ENCODE data around the gene RPRD1A. TPM values are rescaled to one million over a fixed set of nuclear protein-coding genes. Genes with fewer than 3 reads are reported as not detected.

Gene RPRD1A
- total RNA-seq, 1 donor from 2014 or later: 62.6 TPM

GRCh38 chr18:35953688-35954087, 113.7 kb downstream of the RPRD1A start:
- Histone ChIP-seq H3K36me3 (ENCODE audit: insufficient read depth, low read length) (no peaks in the 10 kb centered on the region), H3K27me3 (ENCODE audit: insufficient read depth, low read length) (no peaks in the 10 kb centered on the region), H3K9ac (ENCODE audit: low read length) (no peak overlapping the region), H3K9me3 (ENCODE audit: insufficient read depth, low read depth, low read length) (no peaks in the 10 kb centered on the region), H4K20me1 (ENCODE audit: insufficient read depth, low read length) (no peaks in the 10 kb centered on the region), H3K4me1 (ENCODE audit: insufficient read depth, low read length) (peaks cover 2% of the 10 kb centered on the region), H2AFZ (ENCODE audit: low read depth, low read length) (no peak overlapping the region), H3K4me3 (ENCODE audit: insufficient read depth, low read depth, low read length) (no peak overlapping the region), H3K79me2 (ENCODE audit: insufficient read depth, low read length) (no peaks in the 10 kb centered on the region), H3K27ac (ENCODE audit: low read depth, low read length) (no peak overlapping the region), H3K4me2 (ENCODE audit: low read length) (no peak overlapping the region)
- FAIRE-seq (no peak), DNase-seq (ENCODE audit: low read depth) (no peak)
- no peaks in the 10 kb centered on the region for H3K4me1 Mint-ChIP-seq (ENCODE audit: low read depth, unreplicated experiment)
- no peak overlapping the region for H3K4me3 Mint-ChIP-seq (ENCODE audit: unreplicated experiment)
- H3K27ac Mint-ChIP-seq (ENCODE audit: unreplicated experiment): no peak overlapping the region
- no peak for TF ChIP-seq CTCF (IDR thresholded peaks at IDR 0.05; ENCODE audit: insufficient read depth, low read depth, low read length)
- TF ChIP-seq EZH2 (IDR thresholded peaks at IDR 0.05; ENCODE audit: insufficient read depth, low read length): no peak
- peaks cover 9% of the 10 kb centered on the region for H3K27me3 Mint-ChIP-seq (ENCODE audit: low read depth, unreplicated experiment)
- no peaks in the 10 kb centered on the region for H3K36me3 Mint-ChIP-seq (ENCODE audit: low read depth, unreplicated experiment)
- H3K9me3 Mint-ChIP-seq (ENCODE audit: unreplicated experiment): peaks cover 2% of the 10 kb centered on the region

GRCh38 chr18:35950628-35950982, 116.8 kb downstream of the RPRD1A start:
- H3K9me3 Mint-ChIP-seq (ENCODE audit: unreplicated experiment): peaks cover 2% of the 10 kb centered on the region
- FAIRE-seq: no peak
- no peak for TF ChIP-seq CTCF (IDR thresholded peaks at IDR 0.05; ENCODE audit: insufficient read depth, low read depth, low read length)
- no peak for TF ChIP-seq EZH2 (IDR thresholded peaks at IDR 0.05; ENCODE audit: insufficient read depth, low read length)
- Histone ChIP-seq H3K27me3 (ENCODE audit: insufficient read depth, low read length) (no peaks in the 10 kb centered on the region), H2AFZ (ENCODE audit: low read depth, low read length) (no peak overlapping the region), H4K20me1 (ENCODE audit: insufficient read depth, low read length) (no peaks in the 10 kb centered on the region), H3K9me3 (ENCODE audit: insufficient read depth, low read depth, low read length) (no peaks in the 10 kb centered on the region), H3K4me3 (ENCODE audit: insufficient read depth, low read depth, low read length) (peak overlapping the region; percentile 70), H3K36me3 (ENCODE audit: insufficient read depth, low read length) (no peaks in the 10 kb centered on the region), H3K4me1 (ENCODE audit: insufficient read depth, low read length) (peaks cover 2% of the 10 kb centered on the region), H3K79me2 (ENCODE audit: insufficient read depth, low read length) (no peaks in the 10 kb centered on the region), H3K4me2 (ENCODE audit: low read length) (peak overlapping the region; percentile 99), H3K9ac (ENCODE audit: low read length) (no peak overlapping the region), H3K27ac (ENCODE audit: low read depth, low read length) (no peak overlapping the region)
- no peaks in the 10 kb centered on the region for H3K4me1 Mint-ChIP-seq (ENCODE audit: low read depth, unreplicated experiment)
- no peak overlapping the region for H3K27ac Mint-ChIP-seq (ENCODE audit: unreplicated experiment)
- no peaks in the 10 kb centered on the region for H3K36me3 Mint-ChIP-seq (ENCODE audit: low read depth, unreplicated experiment)
- peak overlapping the region; percentile 90 for H3K4me3 Mint-ChIP-seq (ENCODE audit: unreplicated experiment)
- no peak for DNase-seq (ENCODE audit: low read depth)
- peaks cover 9% of the 10 kb centered on the region for H3K27me3 Mint-ChIP-seq (ENCODE audit: low read depth, unreplicated experiment)

GRCh38 chr18:35949903-35950627, 117.3 kb downstream of the RPRD1A start:
- TF ChIP-seq CTCF (IDR thresholded peaks at IDR 0.05; ENCODE audit: insufficient read depth, low read depth, low read length): peak; percentile 77
- TF ChIP-seq EZH2 (IDR thresholded peaks at IDR 0.05; ENCODE audit: insufficient read depth, low read length): no peak
- H3K27ac Mint-ChIP-seq (ENCODE audit: unreplicated experiment): no peak overlapping the region
- DNase-seq (ENCODE audit: low read depth) (peak; percentile 51), FAIRE-seq (no peak)
- Histone ChIP-seq H2AFZ (ENCODE audit: low read depth, low read length) (peak overlapping the region; percentile 98), H3K4me2 (ENCODE audit: low read length) (peak overlapping the region; percentile 99), H3K27ac (ENCODE audit: low read depth, low read length) (no peak overlapping the region), H3K9me3 (ENCODE audit: insufficient read depth, low read depth, low read length) (no peaks in the 10 kb centered on the region), H4K20me1 (ENCODE audit: insufficient read depth, low read length) (no peaks in the 10 kb centered on the region), H3K9ac (ENCODE audit: low read length) (peak overlapping the region; percentile 72), H3K4me1 (ENCODE audit: insufficient read depth, low read length) (peaks cover 2% of the 10 kb centered on the region), H3K36me3 (ENCODE audit: insufficient read depth, low read length) (no peaks in the 10 kb centered on the region), H3K27me3 (ENCODE audit: insufficient read depth, low read length) (no peaks in the 10 kb centered on the region), H3K79me2 (ENCODE audit: insufficient read depth, low read length) (no peaks in the 10 kb centered on the region), H3K4me3 (ENCODE audit: insufficient read depth, low read depth, low read length) (peak overlapping the region; percentile 70)
- peak overlapping the region; percentile 90 for H3K4me3 Mint-ChIP-seq (ENCODE audit: unreplicated experiment)
- no peaks in the 10 kb centered on the region for H3K36me3 Mint-ChIP-seq (ENCODE audit: low read depth, unreplicated experiment)
- H3K27me3 Mint-ChIP-seq (ENCODE audit: low read depth, unreplicated experiment): peaks cover 9% of the 10 kb centered on the region
- H3K4me1 Mint-ChIP-seq (ENCODE audit: low read depth, unreplicated experiment): no peaks in the 10 kb centered on the region
- peaks cover 2% of the 10 kb centered on the region for H3K9me3 Mint-ChIP-seq (ENCODE audit: unreplicated experiment)

Measured in astrocyte (in vitro differentiated cells and primary cell).